GM12878 (cell line): Measurements from ENCODE around the gene GAB1.

ENCODE experiments used
- BCLAF1 ChIP-seq: fragments of 450-650 bp; IDR thresholded peaks from 2 replicates; pipeline ENCODE4 v1.6.1; 2017; ENCODE audit warnings: antibody characterized with exemption, mild to moderate bottlenecking, moderate library complexity
- CTCF ChIP-seq, 3 experiments: IDR thresholded peaks in 2 of 3; conservative IDR thresholded peaks in 1 of 3; 2 replicates each; pipeline ENCODE4 v1.5.1; 2011; ENCODE audit warnings: low read depth in 3 of 3, low read length in 3 of 3, mild to moderate bottlenecking in 3 of 3, control low read depth in 2 of 3, moderate library complexity in 2 of 3, inconsistent platforms in 1 of 3, mixed read lengths in 1 of 3; ENCODE audit not compliant: control insufficient read depth in 2 of 3, insufficient read depth in 1 of 3; ENCODE audit errors: extremely low read depth in 1 of 3
- EP300 ChIP-seq, 2 experiments: fragments of 150-350 bp in 1 of 2; IDR thresholded peaks; 2 replicates each; pipeline ENCODE4 v1.6.1; 2011 to 2012; ENCODE audit warnings: low read depth in 2 of 2, low read length in 2 of 2, borderline replicate concordance in 1 of 2, improper control_type of control experiment in 1 of 2, inconsistent platforms in 1 of 2; ENCODE audit not compliant: control insufficient read depth in 1 of 2
- HDGF ChIP-seq: fragments of 450-650 bp; IDR thresholded peaks from 2 replicates; pipeline ENCODE4 v1.6.1; 2016; ENCODE audit warnings: antibody characterized with exemption
- NFIC ChIP-seq: IDR thresholded peaks from 2 replicates; pipeline ENCODE4 v1.6.1; 2012; ENCODE audit warnings: low read depth, mild to moderate bottlenecking, inconsistent platforms, low read length, moderate library complexity
- NR2C1 ChIP-seq: fragments of 450-650 bp; IDR thresholded peaks from 2 replicates; pipeline ENCODE4 v1.6.1; 2017; ENCODE audit warnings: antibody characterized with exemption, mild to moderate bottlenecking, moderate library complexity
- POLR2A ChIP-seq: IDR thresholded peaks from 2 replicates; pipeline ENCODE4 v1.6.1; 2011; ENCODE audit warnings: low read depth, mild to moderate bottlenecking, low read length
- RCOR1 ChIP-seq: conservative IDR thresholded peaks from 2 replicates; pipeline ENCODE4 v1.6.1; 2012; ENCODE audit warnings: low read depth, low read length, improper control_type of control experiment
- RFX5 ChIP-seq: IDR thresholded peaks from 2 replicates; pipeline ENCODE4 v1.6.1; 2011; ENCODE audit warnings: low read depth, low read length, improper control_type of control experiment

GRCh38 chr4:143391261-143391660, 54.6 kb downstream of the GAB1 start:
- TF ChIP-seq HDGF (no peak), CTCF (IDR thresholded peaks at IDR 0.05 in 2 of 3, conservative IDR thresholded peaks at IDR 0.05 in 1 of 3; ENCODE audit: control insufficient read depth in 2 of 3, extremely low read depth in 1 of 3, insufficient read depth in 1 of 3, low read depth in 3 of 3, low read length in 3 of 3) (no peak), POLR2A (no peak), EP300 (IDR thresholded peaks at IDR 0.05; ENCODE audit: borderline replicate concordance in 1 of 2, control insufficient read depth in 1 of 2, low read depth in 2 of 2, low read length in 2 of 2) (no peak), RCOR1 (no peak), RFX5 (no peak), NFIC (no peak), BCLAF1 (no peak), NR2C1 (no peak)
